GM12865 (cell line): ENCODE data around the gene PDF.
"Not testable (repeated sequence)": the region's sequence is repeated elsewhere in the genome, so short reads cannot be mapped to it uniquely, and the experiment has no call there.

Source experiments
- DNase-seq: peaks from one replicate; pipeline ENCODE4 v3.0.0; 2010; ENCODE audit warnings: low read depth
- H3K4me3 ChIP-seq: 2 replicates; pipeline ENCODE4 v1.5.1; 2011; ENCODE audit warnings: mild to moderate bottlenecking, low read depth, low read length, control low read depth
- TF ChIP-seq, protein P1 (sequence below): IDR thresholded peaks from 2 replicates; pipeline ENCODE4 v1.5.1; 2011; ENCODE audit warnings: low read length, control low read depth, low read depth, inconsistent platforms; ENCODE audit not compliant: insufficient read depth; ENCODE audit errors: missing control alignments

Gene PDF

DNA sequence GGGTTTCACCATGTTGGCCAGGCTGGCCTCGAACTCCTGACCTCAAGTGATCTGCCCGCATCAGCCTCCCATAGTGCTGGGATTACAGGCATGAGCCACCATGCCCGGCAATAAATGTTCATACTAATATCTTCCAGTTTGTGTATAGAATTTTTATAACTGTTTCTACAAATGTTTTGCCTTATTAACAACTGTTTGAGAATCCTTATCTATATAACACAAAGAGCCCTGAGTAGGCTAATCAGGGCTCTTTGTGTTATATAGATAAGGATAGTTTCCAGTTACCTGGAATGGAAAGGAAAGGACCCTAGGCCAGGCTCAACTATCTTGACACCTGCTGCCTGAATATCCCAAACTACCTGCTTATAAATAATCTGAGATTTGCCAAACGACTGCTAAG is 38.5 kb upstream of the PDF start:
- no peak overlapping the region for H3K4me3 ChIP-seq
- DNase-seq: no peak
- TF ChIP-seq, protein P1, sequence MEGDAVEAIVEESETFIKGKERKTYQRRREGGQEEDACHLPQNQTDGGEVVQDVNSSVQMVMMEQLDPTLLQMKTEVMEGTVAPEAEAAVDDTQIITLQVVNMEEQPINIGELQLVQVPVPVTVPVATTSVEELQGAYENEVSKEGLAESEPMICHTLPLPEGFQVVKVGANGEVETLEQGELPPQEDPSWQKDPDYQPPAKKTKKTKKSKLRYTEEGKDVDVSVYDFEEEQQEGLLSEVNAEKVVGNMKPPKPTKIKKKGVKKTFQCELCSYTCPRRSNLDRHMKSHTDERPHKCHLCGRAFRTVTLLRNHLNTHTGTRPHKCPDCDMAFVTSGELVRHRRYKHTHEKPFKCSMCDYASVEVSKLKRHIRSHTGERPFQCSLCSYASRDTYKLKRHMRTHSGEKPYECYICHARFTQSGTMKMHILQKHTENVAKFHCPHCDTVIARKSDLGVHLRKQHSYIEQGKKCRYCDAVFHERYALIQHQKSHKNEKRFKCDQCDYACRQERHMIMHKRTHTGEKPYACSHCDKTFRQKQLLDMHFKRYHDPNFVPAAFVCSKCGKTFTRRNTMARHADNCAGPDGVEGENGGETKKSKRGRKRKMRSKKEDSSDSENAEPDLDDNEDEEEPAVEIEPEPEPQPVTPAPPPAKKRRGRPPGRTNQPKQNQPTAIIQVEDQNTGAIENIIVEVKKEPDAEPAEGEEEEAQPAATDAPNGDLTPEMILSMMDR: no peak

DNA sequence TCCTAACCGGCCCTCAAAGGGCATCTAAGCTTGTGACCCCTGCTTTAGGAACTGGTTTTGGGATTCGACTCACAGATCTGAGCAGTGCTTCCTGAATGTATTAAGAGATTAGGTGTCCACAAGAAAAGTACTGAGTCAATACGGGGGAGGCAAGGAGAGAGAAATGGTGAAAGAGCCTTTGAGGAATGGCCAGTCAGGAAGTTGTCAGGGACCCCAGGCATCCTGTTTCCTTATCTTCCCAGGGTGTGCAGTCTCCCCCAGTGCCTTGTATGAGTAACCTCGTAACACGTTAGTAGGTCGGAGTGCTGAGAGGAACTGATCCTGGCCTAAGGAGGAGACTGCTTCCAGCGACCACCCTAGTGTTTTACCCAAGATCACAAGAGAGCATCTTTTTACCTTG is 37.6 kb upstream of the PDF start:
- DNase-seq: no peak
- no peak overlapping the region for H3K4me3 ChIP-seq
- TF ChIP-seq, protein P1: no peak

DNA sequence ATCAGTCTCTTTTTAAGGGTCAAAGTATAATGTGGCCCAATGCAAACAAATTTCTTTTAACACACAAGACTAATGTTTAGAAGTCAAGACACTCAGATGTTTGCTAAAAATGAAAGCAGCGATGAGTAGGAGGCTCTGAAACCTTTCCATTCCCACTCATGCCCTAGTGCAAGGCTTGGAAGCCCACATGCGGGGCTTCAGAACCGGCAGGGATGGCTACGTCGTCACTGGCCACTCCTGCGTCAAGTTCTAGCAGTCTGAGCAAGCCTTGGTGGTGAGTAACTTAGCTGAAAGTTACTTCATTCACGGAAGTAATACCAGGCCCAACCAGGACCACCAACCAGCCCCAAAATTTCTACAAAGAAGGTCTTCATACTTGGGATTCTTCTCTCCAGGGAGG is 36.0 kb upstream of the PDF start:
- no peak for DNase-seq
- TF ChIP-seq, protein P1: no peak
- no peak overlapping the region for H3K4me3 ChIP-seq

DNA sequence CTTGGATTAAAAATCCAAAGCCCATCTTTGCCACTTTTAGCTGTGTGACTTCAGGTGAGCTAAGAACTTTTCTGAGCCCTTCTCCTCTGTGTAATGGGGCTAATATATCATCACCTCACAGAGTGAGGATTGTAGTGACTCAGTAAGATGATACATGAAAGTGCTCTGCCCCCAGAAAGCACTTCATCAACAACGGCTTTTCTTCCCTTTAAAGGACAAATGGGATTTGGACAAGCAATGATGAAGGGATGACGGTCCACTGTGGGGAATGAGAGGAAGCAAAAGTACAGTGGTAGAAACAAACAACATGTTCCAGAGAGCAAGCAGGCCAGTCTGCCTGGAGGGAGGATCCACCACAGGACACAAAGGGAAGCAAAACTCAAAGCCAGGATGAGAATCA is 35.5 kb upstream of the PDF start:
- DNase-seq: no peak
- TF ChIP-seq, protein P1: no peak
- H3K4me3 ChIP-seq: no peak overlapping the region

DNA sequence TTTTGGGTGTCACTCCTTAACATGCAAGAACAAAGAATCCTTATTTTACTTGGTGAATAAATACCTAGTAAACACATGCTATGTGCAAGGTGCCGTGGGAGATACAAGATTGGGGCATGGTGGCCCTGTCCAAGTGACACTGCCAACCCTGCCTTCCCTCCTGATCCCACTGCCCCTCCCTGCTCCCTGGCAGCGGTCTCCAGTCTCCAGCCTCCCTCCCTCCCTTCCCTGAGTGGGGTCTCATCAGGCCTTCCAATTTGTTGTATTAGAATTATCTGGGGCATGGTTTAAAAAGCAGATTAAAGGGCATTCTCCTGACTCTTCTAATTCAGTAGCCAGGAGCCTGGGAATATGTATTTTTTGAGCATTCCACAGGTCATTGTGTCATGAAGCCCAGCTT is 33.7 kb upstream of the PDF start:
- H3K4me3 ChIP-seq: no peak overlapping the region
- TF ChIP-seq, protein P1: no peak
- no peak for DNase-seq

DNA sequence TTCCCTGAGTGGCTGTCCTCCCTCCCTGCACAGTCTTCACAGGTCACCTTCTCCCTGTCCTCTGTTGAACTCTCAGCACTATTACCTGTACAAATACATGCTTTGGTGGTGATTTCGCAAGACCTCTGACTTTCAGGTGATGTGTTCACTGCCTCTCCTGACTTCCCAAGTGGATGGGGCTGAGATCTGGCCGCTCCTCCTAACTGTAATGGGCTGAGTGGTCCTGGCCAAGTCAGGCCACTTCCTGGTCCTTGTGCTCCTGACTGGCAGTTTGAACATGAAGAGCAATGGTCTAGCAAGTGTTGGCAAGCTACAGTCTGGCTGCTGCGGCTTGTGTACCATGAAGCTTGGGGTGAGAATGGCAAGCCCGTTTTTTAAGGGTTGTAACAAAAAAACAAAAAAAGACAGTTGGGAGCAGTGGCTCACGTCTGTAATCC is 32.9 kb upstream of the PDF start:
- H3K4me3 ChIP-seq: no peak overlapping the region
- DNase-seq: no peak
- TF ChIP-seq, protein P1: no peak

DNA sequence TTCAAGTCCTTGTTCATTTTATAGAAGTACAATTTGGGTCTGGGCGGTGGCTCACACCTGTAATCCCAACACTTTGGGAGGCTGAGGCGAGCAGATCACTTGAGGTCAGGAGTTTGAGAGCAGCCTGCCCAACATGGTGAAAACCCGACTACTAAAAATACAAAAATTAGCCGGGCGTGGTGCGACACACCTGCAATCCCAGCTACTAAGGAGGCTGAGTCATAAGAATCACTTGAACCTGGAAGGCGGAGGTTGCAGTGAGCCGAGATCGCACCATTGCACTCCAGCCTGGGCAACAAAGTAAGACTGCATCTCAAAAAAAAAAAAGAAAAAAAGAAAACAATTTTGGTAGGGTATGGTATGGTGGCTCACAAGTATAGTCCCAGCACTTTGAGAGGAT is 29.7 kb upstream of the PDF start:
- DNase-seq, H3K4me3 ChIP-seq: not testable (repeated sequence)
